ENCODE measurements around the gene ASCC2. TPM values are rescaled to one million over a fixed set of nuclear protein-coding genes. Genes with fewer than 3 reads are reported as not detected.
A peak's percentile ranks its signal among the peaks of the same experiment; 100 is the strongest.

Gene ASCC2, protein sequence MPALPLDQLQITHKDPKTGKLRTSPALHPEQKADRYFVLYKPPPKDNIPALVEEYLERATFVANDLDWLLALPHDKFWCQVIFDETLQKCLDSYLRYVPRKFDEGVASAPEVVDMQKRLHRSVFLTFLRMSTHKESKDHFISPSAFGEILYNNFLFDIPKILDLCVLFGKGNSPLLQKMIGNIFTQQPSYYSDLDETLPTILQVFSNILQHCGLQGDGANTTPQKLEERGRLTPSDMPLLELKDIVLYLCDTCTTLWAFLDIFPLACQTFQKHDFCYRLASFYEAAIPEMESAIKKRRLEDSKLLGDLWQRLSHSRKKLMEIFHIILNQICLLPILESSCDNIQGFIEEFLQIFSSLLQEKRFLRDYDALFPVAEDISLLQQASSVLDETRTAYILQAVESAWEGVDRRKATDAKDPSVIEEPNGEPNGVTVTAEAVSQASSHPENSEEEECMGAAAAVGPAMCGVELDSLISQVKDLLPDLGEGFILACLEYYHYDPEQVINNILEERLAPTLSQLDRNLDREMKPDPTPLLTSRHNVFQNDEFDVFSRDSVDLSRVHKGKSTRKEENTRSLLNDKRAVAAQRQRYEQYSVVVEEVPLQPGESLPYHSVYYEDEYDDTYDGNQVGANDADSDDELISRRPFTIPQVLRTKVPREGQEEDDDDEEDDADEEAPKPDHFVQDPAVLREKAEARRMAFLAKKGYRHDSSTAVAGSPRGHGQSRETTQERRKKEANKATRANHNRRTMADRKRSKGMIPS
- total RNA-seq = 10 to 100 TPM; 20.5 to 32.6 (median 25.1) TPM

DNA sequence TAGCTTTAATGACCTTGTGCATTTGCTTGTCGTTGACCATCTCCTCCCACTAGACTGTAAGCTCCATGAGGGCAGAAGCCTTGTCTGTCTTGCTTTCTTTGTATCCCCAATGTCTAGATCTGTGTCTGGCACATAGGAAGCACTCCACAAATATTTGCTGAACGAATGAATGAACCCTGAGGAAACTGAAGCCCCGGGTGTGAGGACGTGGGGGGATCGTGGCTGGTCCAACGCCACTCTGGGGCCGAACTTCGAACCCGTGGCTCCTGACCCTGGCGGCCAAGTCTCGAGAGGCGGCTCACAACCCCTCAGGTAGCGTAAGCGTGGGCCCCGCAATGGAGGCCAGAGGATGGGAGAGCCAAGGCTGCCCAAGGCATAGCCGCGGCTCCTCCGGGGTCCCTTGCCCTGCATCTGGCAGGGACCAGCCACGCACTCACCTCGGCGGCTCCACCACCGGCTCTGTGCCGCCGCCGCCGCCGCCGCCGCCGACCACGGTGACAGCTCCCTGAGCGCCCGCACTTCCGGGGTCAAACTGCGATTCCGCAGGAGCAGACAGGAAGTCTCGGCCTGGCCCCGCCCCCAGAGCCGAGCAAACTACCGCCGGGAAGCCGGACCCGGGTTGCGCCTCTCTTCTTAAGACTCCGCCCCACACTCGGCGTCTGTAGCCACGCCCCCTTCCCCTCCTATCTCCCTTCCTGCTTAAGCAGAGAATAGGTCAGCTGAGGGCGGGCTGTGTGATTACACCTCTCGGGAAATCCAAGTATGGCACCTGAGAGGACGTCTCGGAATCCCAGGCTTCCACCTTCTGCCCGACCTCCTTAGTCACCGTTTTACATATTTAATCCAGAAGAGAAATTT lies at the start of gene ASCC2:
Gene ASCC2 (minus strand): TSS at position 534 of the 858 bp plus-strand sequence. CDS start 5,949 bp downstream, outside the sequence.
- H3K27ac ChIP-seq (replicated peaks in 1 of 4) = peak within 1 kb of the TSS; percentile 72 to 85 (median 78)
- no peaks in the 10 kb centered on the region for H3K9me3 ChIP-seq
- 2% methylated on average over 27 of the region's 54 CpGs for WGBS
- peak; percentile 100 for DNase-seq (ENCODE audit: extremely low spot score)
- TF ChIP-seq EP300 (IDR thresholded peaks at IDR 0.05) (no peak), POLR2AphosphoS5 (IDR thresholded peaks at IDR 0.05) (peak; percentile 84 to 88), POLR2A (IDR thresholded peaks at IDR 0.05; ENCODE audit: low read depth) (peak; percentile 73)
- TF ChIP-seq, protein P1, sequence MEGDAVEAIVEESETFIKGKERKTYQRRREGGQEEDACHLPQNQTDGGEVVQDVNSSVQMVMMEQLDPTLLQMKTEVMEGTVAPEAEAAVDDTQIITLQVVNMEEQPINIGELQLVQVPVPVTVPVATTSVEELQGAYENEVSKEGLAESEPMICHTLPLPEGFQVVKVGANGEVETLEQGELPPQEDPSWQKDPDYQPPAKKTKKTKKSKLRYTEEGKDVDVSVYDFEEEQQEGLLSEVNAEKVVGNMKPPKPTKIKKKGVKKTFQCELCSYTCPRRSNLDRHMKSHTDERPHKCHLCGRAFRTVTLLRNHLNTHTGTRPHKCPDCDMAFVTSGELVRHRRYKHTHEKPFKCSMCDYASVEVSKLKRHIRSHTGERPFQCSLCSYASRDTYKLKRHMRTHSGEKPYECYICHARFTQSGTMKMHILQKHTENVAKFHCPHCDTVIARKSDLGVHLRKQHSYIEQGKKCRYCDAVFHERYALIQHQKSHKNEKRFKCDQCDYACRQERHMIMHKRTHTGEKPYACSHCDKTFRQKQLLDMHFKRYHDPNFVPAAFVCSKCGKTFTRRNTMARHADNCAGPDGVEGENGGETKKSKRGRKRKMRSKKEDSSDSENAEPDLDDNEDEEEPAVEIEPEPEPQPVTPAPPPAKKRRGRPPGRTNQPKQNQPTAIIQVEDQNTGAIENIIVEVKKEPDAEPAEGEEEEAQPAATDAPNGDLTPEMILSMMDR (IDR thresholded peaks at IDR 0.05) = peak in 1 of 3 experiments; percentile 28
- intact Hi-C loops (cut with DNase I) = loop anchor here (5.0 kb wide), 1 partner anchor 44 kb away; the partner anchor contains the start of gene MTMR3
- H3K4me3 ChIP-seq = peak within 1 kb of the TSS; percentile 74 to 99 (median 88)
- H3K36me3 ChIP-seq = peaks cover 0 to 26% (median 11%) of the 10 kb centered on the region in 4 donors
- H3K27me3 ChIP-seq = no peaks in the 10 kb centered on the region
- peaks cover 20 to 36% (median 21%) of the 10 kb centered on the region in 4 donors for H3K4me1 ChIP-seq

DNA sequence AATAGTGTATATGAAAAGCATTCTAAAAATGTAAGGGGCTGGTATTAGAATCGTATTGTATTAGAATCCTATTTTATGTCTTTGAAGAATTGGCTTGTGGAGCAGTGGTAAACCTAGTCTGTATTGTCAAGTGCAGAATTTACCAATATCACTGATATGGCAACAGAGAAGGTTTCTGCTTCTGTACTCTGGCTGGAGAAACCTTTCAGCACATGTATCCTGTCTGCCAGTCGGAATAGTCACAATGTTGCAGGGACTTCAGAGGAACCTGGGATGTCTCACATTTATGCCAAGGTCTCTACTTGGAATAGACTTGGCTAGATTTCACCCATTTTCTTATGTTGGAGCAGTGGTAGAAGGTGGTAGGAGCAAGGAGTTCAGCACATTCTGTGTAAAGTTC lies 49.3 kb upstream of the ASCC2 start:
- no peak for DNase-seq (ENCODE audit: extremely low spot score)
- H3K4me1 ChIP-seq = peaks cover 51 to 62% (median 55%) of the 10 kb centered on the region in 4 donors
- TF ChIP-seq POLR2AphosphoS5 (IDR thresholded peaks at IDR 0.05) (no peak), POLR2A (IDR thresholded peaks at IDR 0.05; ENCODE audit: low read depth) (no peak), EP300 (IDR thresholded peaks at IDR 0.05) (no peak)
- TF ChIP-seq, protein P1 (IDR thresholded peaks at IDR 0.05) = no peak
- intact Hi-C loops (cut with DNase I) = no loop called here
- no peaks in the 10 kb centered on the region for H3K9me3 ChIP-seq
- 55% methylated on average over 2 of the region's 2 CpGs for WGBS
- no peak overlapping the region for H3K4me3 ChIP-seq
- H3K27me3 ChIP-seq = no peaks in the 10 kb centered on the region
- H3K27ac ChIP-seq (replicated peaks in 1 of 4) = no peak overlapping the region
- no peaks in the 10 kb centered on the region for H3K36me3 ChIP-seq

DNA sequence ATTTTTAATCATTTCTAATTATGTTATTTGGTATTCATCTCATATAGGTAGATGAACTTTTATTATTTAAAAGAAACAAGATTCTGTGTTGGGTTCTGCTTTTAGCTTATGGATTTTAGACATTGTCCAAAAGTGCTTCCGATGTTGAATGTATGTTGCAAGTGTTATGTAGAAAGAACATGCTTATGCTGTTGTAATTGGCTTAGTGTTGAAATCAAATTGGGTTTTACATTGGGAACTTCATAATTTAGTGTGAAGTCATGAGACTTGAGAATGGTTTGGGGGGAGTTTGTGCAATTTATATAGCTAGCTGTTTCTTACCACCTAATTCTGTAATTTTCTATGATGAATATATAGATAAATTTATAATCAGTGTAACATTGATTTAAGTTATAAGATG lies 48.5 kb upstream of the ASCC2 start:
- DNase-seq (ENCODE audit: extremely low spot score) = no peak
- Histone ChIP-seq H3K36me3 (no peaks in the 10 kb centered on the region), H3K4me1 (peaks cover 49 to 62% (median 53%) of the 10 kb centered on the region in 4 donors), H3K27me3 (no peaks in the 10 kb centered on the region), H3K9me3 (no peaks in the 10 kb centered on the region), H3K27ac (replicated peaks in 1 of 4) (no peak overlapping the region), H3K4me3 (no peak overlapping the region)
- intact Hi-C loops (cut with DNase I) = no loop called here
- 77% methylated on average over 1 of the region's 1 CpG for WGBS
- TF ChIP-seq EP300 (IDR thresholded peaks at IDR 0.05) = no peak

DNA sequence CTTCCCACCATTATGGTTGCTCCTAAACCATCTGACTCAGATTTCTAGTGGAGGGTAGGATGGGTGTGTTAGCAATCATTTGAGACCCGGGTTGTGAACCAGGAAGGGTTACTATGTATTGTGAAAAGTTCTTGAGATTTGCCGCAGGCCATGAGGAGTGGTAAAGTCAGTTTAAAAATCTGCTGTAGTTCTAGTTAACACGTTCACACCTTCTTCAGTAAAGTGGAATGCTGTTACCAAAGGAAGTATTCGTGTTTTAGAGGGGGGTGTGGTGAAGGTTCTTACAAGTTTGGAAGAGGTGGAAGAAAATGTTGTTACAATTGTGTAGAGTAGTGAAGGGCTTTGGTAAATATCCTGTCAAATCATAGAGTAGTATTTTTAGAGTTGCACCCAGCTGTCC lies 47.5 kb upstream of the ASCC2 start:
- WGBS = 60% methylated on average over 4 of the region's 4 CpGs
- Histone ChIP-seq H3K4me1 (peaks cover 47 to 59% (median 51%) of the 10 kb centered on the region in 4 donors), H3K27me3 (no peaks in the 10 kb centered on the region), H3K9me3 (no peaks in the 10 kb centered on the region), H3K4me3 (no peak overlapping the region), H3K36me3 (no peaks in the 10 kb centered on the region), H3K27ac (replicated peaks in 1 of 4) (peak overlapping the region in 1 of 4 donors; percentile 22)
- no peak for DNase-seq (ENCODE audit: extremely low spot score)
- intact Hi-C loops (cut with DNase I) = no loop called here
- TF ChIP-seq POLR2AphosphoS5 (IDR thresholded peaks at IDR 0.05) (no peak), EP300 (IDR thresholded peaks at IDR 0.05) (no peak), POLR2A (IDR thresholded peaks at IDR 0.05; ENCODE audit: low read depth) (no peak)
- TF ChIP-seq, protein P1 (IDR thresholded peaks at IDR 0.05) = no peak

All from esophagus muscularis mucosa (tissue), 4 donors.